Type B pancreatic cell (in vitro differentiated cells): ENCODE results near the gene LRRC63. TPM values are rescaled to one million over a fixed set of nuclear protein-coding genes. Genes with fewer than 3 reads are reported as not detected.

Experiments used
- DNase-seq: peaks from one replicate; pipeline ENCODE4 v3.0.0; 2021; ENCODE audit warnings: mixed read lengths; ENCODE audit not compliant: unreplicated experiment; ENCODE audit errors: extremely low spot score
- H3K27ac Mint-ChIP-seq: 2 replicates; pipeline ENCODE4 v1.8.0; 2021; ENCODE audit warnings: mild to moderate bottlenecking, mixed read lengths
- H3K27me3 Mint-ChIP-seq: 2 replicates; pipeline ENCODE4 v1.8.0; 2021; ENCODE audit warnings: mixed read lengths
- H3K36me3 Mint-ChIP-seq: 2 replicates; pipeline ENCODE4 v1.8.0; 2021; ENCODE audit warnings: mixed read lengths
- H3K4me1 Mint-ChIP-seq: one replicate; pipeline ENCODE4 v1.8.0; 2021; ENCODE audit warnings: mixed read lengths; ENCODE audit not compliant: unreplicated experiment
- H3K4me3 Mint-ChIP-seq: 2 replicates; pipeline ENCODE4 v1.8.0; 2021; ENCODE audit warnings: mild to moderate bottlenecking, mixed read lengths
- H3K9me3 Mint-ChIP-seq: 2 replicates; pipeline ENCODE4 v1.8.0; 2021; ENCODE audit warnings: mixed read lengths
- CTCF ChIP-seq: fragments of 200-600 bp; sonication (generic); conservative IDR thresholded peaks from 2 replicates; pipeline ENCODE4 v1.5.0; 2021; ENCODE audit warnings: antibody characterized with exemption, mild to moderate bottlenecking
- total RNA-seq: library from RNA; stranded (reverse); gene quantifications from 2 replicates; pipeline ENCODE4 v1.2.1, GENCODE V29; 2021; ENCODE audit warnings: low replicate concordance

LRRC63 gene
- total RNA-seq, 1 donor from 2014 or later, result 0.24 TPM

- Mint-ChIP-seq H3K4me3 (no peak overlapping the region), H3K36me3 (no peaks in the 10 kb centered on the region), H3K27me3 (no peaks in the 10 kb centered on the region), H3K9me3 (peaks cover 4% of the 10 kb centered on the region), H3K27ac (no peak overlapping the region), H3K4me1 (no peaks in the 10 kb centered on the region)
- no peak for TF ChIP-seq CTCF
- no peak for DNase-seq
Measured at GRCh38 chr13:46310066-46310465, 98.3 kb downstream of the LRRC63 start.

- no peaks in the 10 kb centered on the region for H3K4me1 Mint-ChIP-seq
- TF ChIP-seq CTCF, result no peak
- no peak overlapping the region for H3K27ac Mint-ChIP-seq
- H3K27me3 Mint-ChIP-seq, result no peaks in the 10 kb centered on the region
- H3K36me3 Mint-ChIP-seq, result no peaks in the 10 kb centered on the region
- H3K9me3 Mint-ChIP-seq, result peaks cover 4% of the 10 kb centered on the region
- no peak for DNase-seq
- no peak overlapping the region for H3K4me3 Mint-ChIP-seq
Measured at GRCh38 chr13:46311217-46311616, 99.5 kb downstream of the LRRC63 start.

- no peak for DNase-seq
- no peaks in the 10 kb centered on the region for H3K4me1 Mint-ChIP-seq
Measured at GRCh38 chr13:46313024-46313423, 101.3 kb downstream of the LRRC63 start.

GRCh38 chr13:46313432-46314257 is 101.9 kb downstream of the LRRC63 start:
- no peaks in the 10 kb centered on the region for H3K4me1 Mint-ChIP-seq
- no peak overlapping the region for H3K27ac Mint-ChIP-seq
- no peaks in the 10 kb centered on the region for H3K27me3 Mint-ChIP-seq
- DNase-seq, result no peak
- no peaks in the 10 kb centered on the region for H3K36me3 Mint-ChIP-seq
- no peak overlapping the region for H3K4me3 Mint-ChIP-seq
- TF ChIP-seq CTCF, result no peak
- peaks cover 4% of the 10 kb centered on the region for H3K9me3 Mint-ChIP-seq

More at GRCh38 chr13:46313024-46313423, 101.3 kb downstream of the LRRC63 start:
- no peak for TF ChIP-seq CTCF
- Mint-ChIP-seq H3K36me3 (no peaks in the 10 kb centered on the region), H3K27me3 (no peaks in the 10 kb centered on the region), H3K4me3 (no peak overlapping the region), H3K27ac (no peak overlapping the region), H3K9me3 (peaks cover 4% of the 10 kb centered on the region)

- no peaks in the 10 kb centered on the region for H3K36me3 Mint-ChIP-seq
- no peak for TF ChIP-seq CTCF
- no peaks in the 10 kb centered on the region for H3K4me1 Mint-ChIP-seq
- H3K9me3 Mint-ChIP-seq, result peaks cover 1% of the 10 kb centered on the region
- H3K4me3 Mint-ChIP-seq, result no peak overlapping the region
- H3K27me3 Mint-ChIP-seq, result no peaks in the 10 kb centered on the region
- H3K27ac Mint-ChIP-seq, result no peak overlapping the region
- no peak for DNase-seq
Measured at GRCh38 chr13:46314587-46314986, 102.9 kb downstream of the LRRC63 start.
